Mesenchymal stem cell (in vitro differentiated cells and primary cell): ENCODE measurements around the gene MXRA5.
"Not testable (repeated sequence)": the region's sequence is repeated elsewhere in the genome, so short reads cannot be mapped to it uniquely, and the experiment has no call there.

Experiments used
- DNase-seq: peaks from one replicate; pipeline ENCODE4 v3.0.0-alpha.2; 2013
- H2AFZ ChIP-seq: one replicate; pipeline ENCODE4 v1.6.1; 2013; ENCODE audit warnings: low read depth, mild to moderate bottlenecking, control low read depth, inconsistent platforms, low read length, moderate library complexity
- H2AK5ac ChIP-seq: 2 replicates; pipeline ENCODE4 v1.6.1; 2013; ENCODE audit warnings: low read length, moderate library complexity, mild to moderate bottlenecking, inconsistent platforms; ENCODE audit not compliant: severe bottlenecking
- H2BK120ac ChIP-seq: one replicate; pipeline ENCODE4 v1.6.1; 2013; ENCODE audit warnings: low read depth, mild to moderate bottlenecking, inconsistent platforms, low read length, moderate library complexity
- H2BK12ac ChIP-seq, 2 experiments: one replicate each; pipeline ENCODE4 v1.6.1; 2013; ENCODE audit warnings: inconsistent platforms in 2 of 2, low read length in 2 of 2, mild to moderate bottlenecking in 2 of 2, moderate library complexity in 2 of 2, control low read depth in 1 of 2
- H2BK15ac ChIP-seq: one replicate; pipeline ENCODE4 v1.6.1; 2013; ENCODE audit warnings: mild to moderate bottlenecking, low read depth, inconsistent platforms; ENCODE audit not compliant: poor library complexity, severe bottlenecking
- H2BK5ac ChIP-seq: 2 replicates; pipeline ENCODE4 v1.6.1; 2013; ENCODE audit warnings: low read depth, mild to moderate bottlenecking, low read length, control low read depth, inconsistent platforms; ENCODE audit not compliant: poor library complexity, severe bottlenecking
- H3K14ac ChIP-seq, 2 experiments: one replicate each; pipeline ENCODE4 v1.6.1; 2013; ENCODE audit warnings: inconsistent platforms in 2 of 2, low read length in 2 of 2, control low read depth in 1 of 2, mild to moderate bottlenecking in 1 of 2, moderate library complexity in 1 of 2
- H3K18ac ChIP-seq, 2 experiments: one replicate each; pipeline ENCODE4 v1.6.1; 2013; ENCODE audit warnings: inconsistent platforms in 2 of 2, low read length in 2 of 2, control low read depth in 1 of 2, low read depth in 1 of 2, mild to moderate bottlenecking in 1 of 2
- H3K23ac ChIP-seq, 2 experiments: one replicate each; pipeline ENCODE4 v1.6.1; 2013; ENCODE audit warnings: inconsistent platforms in 2 of 2, low read length in 2 of 2, mild to moderate bottlenecking in 2 of 2, moderate library complexity in 2 of 2, control low read depth in 1 of 2
- H3K27ac ChIP-seq: 2 replicates; pipeline ENCODE4 v1.5.1; 2013; ENCODE audit warnings: mild to moderate bottlenecking, moderate library complexity, low read length, control low read depth, inconsistent platforms; ENCODE audit not compliant: poor library complexity, severe bottlenecking
- H3K27me3 ChIP-seq, 2 experiments: 2 replicates each; pipeline versions ENCODE4 v1.6.1 to v1.7.0; 2013; ENCODE audit warnings: low read length in 2 of 2, mild to moderate bottlenecking in 2 of 2, moderate library complexity in 2 of 2, control low read depth in 1 of 2, inconsistent platforms in 1 of 2; ENCODE audit not compliant: control insufficient read depth in 1 of 2, insufficient read depth in 1 of 2
- H3K36me3 ChIP-seq, 2 experiments: 2 replicates each; pipeline versions ENCODE4 v1.6.1 to v1.7.0; 2013; ENCODE audit warnings: low read length in 2 of 2, control low read depth in 1 of 2, inconsistent platforms in 1 of 2, low read depth in 1 of 2, mild to moderate bottlenecking in 1 of 2; ENCODE audit not compliant: insufficient read depth in 2 of 2, control insufficient read depth in 1 of 2
- H3K4ac ChIP-seq, 2 experiments: one replicate each; pipeline ENCODE4 v1.6.1; 2013; ENCODE audit warnings: inconsistent platforms in 2 of 2, low read length in 2 of 2, mild to moderate bottlenecking in 2 of 2, moderate library complexity in 2 of 2, control low read depth in 1 of 2, low read depth in 1 of 2
- H3K4me1 ChIP-seq: 2 replicates; pipeline ENCODE4 v1.6.1; 2013; ENCODE audit warnings: low read depth, low read length, control low read depth; ENCODE audit not compliant: control insufficient read depth, insufficient read depth
- H3K4me2 ChIP-seq: 2 replicates; pipeline ENCODE4 v1.6.1; 2013; ENCODE audit warnings: low read length, mild to moderate bottlenecking, inconsistent platforms; ENCODE audit not compliant: poor library complexity, severe bottlenecking
- H3K4me3 ChIP-seq, 2 experiments: 2 replicates each; pipeline versions ENCODE4 v1.5.1 to v1.7.0; 2013; ENCODE audit warnings: low read length in 2 of 2, mild to moderate bottlenecking in 2 of 2, control low read depth in 1 of 2, low read depth in 1 of 2; ENCODE audit not compliant: insufficient read depth in 1 of 2
- H3K79me1 ChIP-seq: replicated peaks from 2 replicates; pipeline ENCODE4 v1.6.1; 2013; ENCODE audit warnings: mild to moderate bottlenecking, control low read depth, low read length, inconsistent platforms; ENCODE audit not compliant: poor library complexity, severe bottlenecking
- H3K9ac ChIP-seq: 2 replicates; pipeline ENCODE4 v1.7.0; 2013; ENCODE audit warnings: mild to moderate bottlenecking, low read length, moderate library complexity
- H3K9me3 ChIP-seq: 2 replicates; pipeline ENCODE4 v1.7.0; 2013; ENCODE audit warnings: mild to moderate bottlenecking, low read length; ENCODE audit not compliant: control insufficient read depth
- H4K8ac ChIP-seq: one replicate; pipeline ENCODE4 v1.6.1; 2013; ENCODE audit warnings: inconsistent platforms, mild to moderate bottlenecking, low read length, moderate library complexity
- H4K91ac ChIP-seq: one replicate; pipeline ENCODE4 v1.6.1; 2013; ENCODE audit warnings: mild to moderate bottlenecking, low read length, inconsistent platforms
- WGBS: methylation state at CpG from one replicate; pipeline ENCODE4 v1.1.7; 2013; ENCODE audit warnings: mixed read lengths; 5-methylcytosine and 5-hydroxymethylcytosine counted together

The MXRA5 gene

GRCh38 chrX:3351276-3351675, 4.8 kb upstream of the MXRA5 start:
- peak; percentile 62 for DNase-seq
- H3K79me1 ChIP-seq: no peaks in the 10 kb centered on the region
- H2BK15ac ChIP-seq: no peak overlapping the region
- H3K9ac ChIP-seq: no peak overlapping the region
- H3K4ac ChIP-seq: no peak overlapping the region
- H3K4me1 ChIP-seq: peaks cover 2% of the 10 kb centered on the region
- no peak overlapping the region for H2BK12ac ChIP-seq
- H3K27me3 ChIP-seq: peaks cover 0 to under 1% of the 10 kb centered on the region in 2 experiments
- no peak overlapping the region for H3K23ac ChIP-seq
- H2BK5ac ChIP-seq: no peak overlapping the region
- H2AFZ ChIP-seq: no peak overlapping the region
- no peak overlapping the region for H3K18ac ChIP-seq
- H2AK5ac ChIP-seq: no peak overlapping the region
- no peak overlapping the region for H3K4me3 ChIP-seq
- H4K91ac ChIP-seq: no peak overlapping the region
- no peak overlapping the region for H2BK120ac ChIP-seq
- no peak overlapping the region for H3K4me2 ChIP-seq
- no peak overlapping the region for H3K14ac ChIP-seq
- no peak overlapping the region for H4K8ac ChIP-seq
- no peak overlapping the region for H3K27ac ChIP-seq
- H3K9me3 ChIP-seq: peaks cover 16% of the 10 kb centered on the region
- H3K36me3 ChIP-seq: no peaks in the 10 kb centered on the region
- WGBS: no CpG with 5 or more reads among the region's 4 CpGs

GRCh38 chrX:3348191-3348590, 1.7 kb upstream of the MXRA5 start:
- H3K14ac ChIP-seq: no peak overlapping the region
- H3K4me2 ChIP-seq: no peak overlapping the region
- H3K27ac ChIP-seq: no peak overlapping the region
- no peak overlapping the region for H4K8ac ChIP-seq
- no peak overlapping the region for H2AFZ ChIP-seq
- no peaks in the 10 kb centered on the region for H3K4me1 ChIP-seq
- no peak overlapping the region for H2BK120ac ChIP-seq
- no peak overlapping the region for H3K9ac ChIP-seq
- H3K4me3 ChIP-seq: no peak overlapping the region
- H2AK5ac ChIP-seq: no peak overlapping the region
- H2BK5ac ChIP-seq: no peak overlapping the region
- H2BK15ac ChIP-seq: peak overlapping the region; percentile 48
- H2BK12ac ChIP-seq: no peak overlapping the region
- 100% methylated on average over 2 of the region's 5 CpGs for WGBS
- H4K91ac ChIP-seq: no peak overlapping the region
- peaks cover 16% of the 10 kb centered on the region for H3K9me3 ChIP-seq
- H3K23ac ChIP-seq: no peak overlapping the region
- DNase-seq: no peak
- H3K4ac ChIP-seq: no peak overlapping the region
- H3K18ac ChIP-seq: peak overlapping the region in 1 of 2 experiments; percentile 22
- H3K79me1 ChIP-seq: no peaks in the 10 kb centered on the region
- H3K27me3 ChIP-seq: peaks cover 0 to 12% of the 10 kb centered on the region in 2 experiments
- no peaks in the 10 kb centered on the region for H3K36me3 ChIP-seq

- WGBS: under 1% methylated on average over 53 of the region's 68 CpGs
- H3K23ac ChIP-seq: no peak overlapping the region
Measured at GRCh38 chrX:3345281-3346191, 916 bp downstream of the MXRA5 start.

GRCh38 chrX:3343569-3343968, 2.9 kb downstream of the MXRA5 start:
- not testable (repeated sequence) for H3K79me1 ChIP-seq, H4K8ac ChIP-seq, H3K18ac ChIP-seq, H3K14ac ChIP-seq, H4K91ac ChIP-seq, H3K23ac ChIP-seq, H3K36me3 ChIP-seq, H3K9ac ChIP-seq, DNase-seq, H3K4me2 ChIP-seq, H2AK5ac ChIP-seq, H3K4me3 ChIP-seq, H2AFZ ChIP-seq, H2BK120ac ChIP-seq, H3K4me1 ChIP-seq, H3K4ac ChIP-seq, H3K27ac ChIP-seq, H2BK5ac ChIP-seq, H2BK15ac ChIP-seq
- Histone ChIP-seq H3K27me3 (peaks cover 0 to 12% of the 10 kb centered on the region in 2 experiments), H2BK12ac (peak overlapping the region in 1 of 2 experiments; percentile 52), H3K9me3 (peaks cover 13% of the 10 kb centered on the region)
- WGBS: 62% methylated on average over 10 of the region's 24 CpGs

More at GRCh38 chrX:3345281-3346191, 916 bp downstream of the MXRA5 start:
- Histone ChIP-seq H3K27ac (peak overlapping the region; percentile 29), H3K18ac (peak overlapping the region; percentile 70 to 81), H3K9ac (peak overlapping the region; percentile 81), H2AK5ac (no peak overlapping the region), H3K14ac (peak overlapping the region in 1 of 2 experiments; percentile 71), H2BK15ac (no peak overlapping the region), H3K4me1 (no peaks in the 10 kb centered on the region), H3K79me1 (no peaks in the 10 kb centered on the region), H3K4me3 (peak overlapping the region; percentile 52 to 75), H2BK5ac (peak overlapping the region; percentile 73), H4K8ac (no peak overlapping the region), H3K4me2 (peak overlapping the region; percentile 85), H2AFZ (peak overlapping the region; percentile 10), H3K27me3 (peaks cover 0 to 12% of the 10 kb centered on the region in 2 experiments), H3K4ac (peak overlapping the region in 1 of 2 experiments; percentile 75), H2BK12ac (no peak overlapping the region), H4K91ac (no peak overlapping the region), H3K36me3 (no peaks in the 10 kb centered on the region), H2BK120ac (no peak overlapping the region), H3K9me3 (peaks cover 16% of the 10 kb centered on the region)
- DNase-seq: peak; percentile 74
